Measurements from ENCODE around the gene RETREG2.

GRCh38 chr2:219171231-219171651 lies 6.8 kb upstream of the RETREG2 start:
- TF ChIP-seq EZH2phosphoT487 (IDR thresholded peaks at IDR 0.05): no peak
- no peak for TF ChIP-seq EZH2 (IDR thresholded peaks at IDR 0.05)
- peak; percentile 78 for TF ChIP-seq CTCF (IDR thresholded peaks at IDR 0.05)

Data from neural progenitor cell (in vitro differentiated cells).